ENCODE measurements around the gene UPK3B.
"Not testable (repeated sequence)": the region's sequence is repeated elsewhere in the genome, so short reads cannot be mapped to it uniquely, and the experiment has no call there.

The UPK3B gene

DNA sequence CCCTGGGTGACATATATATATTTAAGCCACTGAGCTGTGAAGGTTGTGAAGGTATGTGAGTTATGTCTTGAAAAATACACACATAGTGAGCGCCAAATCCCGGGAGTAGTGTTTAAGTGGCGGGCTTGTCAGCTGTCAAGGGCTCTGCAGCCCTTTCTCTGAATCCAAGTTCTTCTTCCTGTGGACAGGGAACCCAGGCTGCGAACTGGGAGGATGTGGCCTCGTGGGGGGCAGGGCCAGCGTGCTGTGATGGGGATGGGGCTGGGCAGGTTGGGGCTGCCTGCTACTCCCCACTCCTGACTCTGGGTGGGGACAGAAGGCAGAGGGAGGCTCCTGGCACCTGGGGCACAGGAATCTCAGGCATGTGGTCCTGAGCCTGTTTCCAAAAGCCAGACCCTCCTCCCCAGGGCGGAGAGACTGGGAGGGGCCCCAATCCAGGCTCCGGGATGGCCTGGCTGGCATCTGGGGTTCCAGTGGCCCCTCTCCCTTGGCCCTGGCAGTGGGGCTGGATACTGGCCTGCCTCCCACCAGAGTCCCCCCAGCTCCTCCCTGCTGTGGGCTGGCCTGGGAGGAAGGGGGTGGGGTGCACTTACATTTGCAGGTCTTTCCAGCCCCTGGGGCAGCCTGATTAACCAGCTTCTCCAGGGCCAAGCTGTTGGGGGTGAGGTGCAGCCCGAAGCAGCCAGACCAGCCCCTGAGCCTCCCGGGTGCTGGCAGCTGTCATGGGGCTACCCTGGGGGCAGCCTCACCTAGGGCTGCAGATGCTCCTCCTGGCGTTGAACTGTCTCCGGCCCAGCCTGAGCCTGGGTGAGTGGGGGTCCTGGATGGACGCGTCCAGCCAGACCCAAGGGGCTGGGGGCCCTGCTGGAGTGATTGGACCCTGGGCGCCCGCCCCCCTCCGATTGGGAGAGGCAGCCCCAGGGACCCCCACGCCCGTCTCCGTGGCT, at the start of gene UPK3B:
TSS of gene UPK3B (plus strand) at position 622 of the 947 bp plus-strand sequence. CDS start at position 723, 101 bp downstream.
- no peak for DNase-seq

DNA sequence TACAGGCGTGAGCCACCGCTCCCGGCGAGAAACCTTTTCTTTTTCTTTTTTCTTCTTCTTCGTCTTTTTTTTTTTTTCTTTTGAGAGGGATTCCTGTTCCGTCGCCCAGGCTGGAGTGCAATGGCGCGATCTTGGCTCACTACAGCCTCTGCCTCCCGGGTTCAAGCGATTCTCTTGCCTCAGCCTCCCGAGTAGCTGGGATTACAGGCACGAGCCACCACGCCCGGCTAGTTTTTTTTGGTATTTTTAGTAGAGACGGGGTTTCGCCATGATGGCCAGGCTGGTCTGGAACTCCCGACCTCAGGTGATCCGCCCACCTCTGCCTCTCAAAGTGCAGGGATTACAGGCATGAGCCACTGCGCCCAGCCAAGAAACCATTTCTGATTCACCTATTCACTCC, 49.6 kb upstream of the UPK3B start:
- not testable (repeated sequence) for DNase-seq

DNA sequence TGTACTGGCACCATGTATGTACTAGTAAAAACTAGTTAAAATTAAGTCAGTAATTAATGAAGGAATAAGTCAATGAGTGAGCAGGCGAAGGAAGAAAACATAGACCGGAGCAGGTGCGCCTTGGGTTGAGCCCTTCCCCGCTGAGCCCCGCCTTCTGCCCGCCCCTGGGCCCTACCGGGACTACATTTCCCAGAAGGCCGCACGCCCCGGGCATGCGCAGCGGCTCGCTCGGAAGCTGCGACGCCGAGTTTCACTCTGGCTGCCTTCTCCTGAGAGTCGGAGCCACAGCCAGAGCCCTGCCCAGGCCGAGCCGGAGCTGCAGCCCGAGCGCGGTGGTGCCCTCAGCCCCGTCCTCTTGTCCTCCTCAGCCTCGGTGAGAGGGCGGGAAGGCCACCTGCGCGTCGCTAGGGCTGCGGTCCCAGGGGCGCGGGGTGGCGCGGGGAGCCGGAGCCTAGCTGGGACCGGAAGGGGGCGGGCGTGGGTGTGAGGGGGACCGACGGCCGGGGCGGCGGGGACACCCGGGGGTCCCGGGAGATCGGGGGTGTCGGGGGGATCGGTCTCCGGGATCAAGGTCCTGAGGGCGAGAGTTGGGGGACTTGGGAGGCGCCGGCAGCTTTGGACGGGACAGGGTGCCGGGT, 48.8 kb upstream of the UPK3B start, which contains the start of gene DTX2:
TSS of gene DTX2 (plus strand) at position 246 of the 638 bp plus-strand sequence. CDS start 18,801 bp downstream, outside the sequence.
- not testable (repeated sequence) for DNase-seq

DNA sequence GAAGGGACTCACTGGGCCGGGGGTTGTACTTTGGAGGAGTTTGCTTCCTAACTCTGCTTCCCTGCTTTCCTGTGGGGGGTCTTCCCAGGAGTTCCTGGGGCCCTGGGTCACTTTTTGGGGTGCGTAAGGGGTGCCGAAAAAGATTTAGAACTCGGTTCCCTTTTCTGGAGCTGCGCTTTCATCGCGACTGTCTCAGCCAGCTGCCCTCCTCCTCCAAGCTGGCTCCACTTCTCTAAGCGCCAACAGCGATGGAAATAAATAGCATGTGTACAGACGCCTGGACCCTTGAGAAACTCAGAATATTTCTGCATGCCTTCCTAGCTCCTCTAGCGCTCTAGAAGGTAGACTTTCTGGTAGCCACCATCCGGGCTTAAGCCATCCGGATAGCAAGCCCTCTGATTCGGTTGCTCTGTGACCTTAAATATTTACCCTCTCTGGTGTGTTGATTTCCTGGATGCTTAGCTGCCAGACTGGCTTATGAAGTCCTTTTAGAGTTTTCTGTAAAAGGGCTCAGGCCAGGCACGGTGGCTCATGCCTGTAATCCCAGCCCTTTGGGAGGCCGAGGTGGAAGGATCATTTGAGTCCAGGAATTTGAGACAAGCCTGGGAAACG, 48.0 kb upstream of the UPK3B start:
- not testable (repeated sequence) for DNase-seq

DNA sequence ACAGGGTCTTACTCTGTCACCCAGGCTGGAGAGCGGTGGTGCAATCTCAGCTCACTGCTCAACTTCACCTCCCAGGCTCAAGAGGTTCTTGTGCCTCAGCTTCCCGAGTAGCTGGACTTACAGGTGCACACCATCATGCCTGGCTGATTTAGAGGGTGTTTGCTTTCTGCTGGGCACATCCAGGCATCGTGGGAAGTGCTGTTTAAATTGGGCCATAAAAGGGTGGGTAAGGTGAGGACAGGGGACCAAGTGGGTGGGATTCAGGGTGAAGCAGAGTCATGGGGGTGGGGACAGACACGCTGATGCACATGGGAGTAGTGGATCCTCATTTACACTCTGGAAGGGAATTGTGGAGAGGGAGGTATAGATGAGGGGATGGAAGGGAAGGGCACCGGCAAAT, 45.4 kb upstream of the UPK3B start:
- DNase-seq, result not testable (repeated sequence)

DNA sequence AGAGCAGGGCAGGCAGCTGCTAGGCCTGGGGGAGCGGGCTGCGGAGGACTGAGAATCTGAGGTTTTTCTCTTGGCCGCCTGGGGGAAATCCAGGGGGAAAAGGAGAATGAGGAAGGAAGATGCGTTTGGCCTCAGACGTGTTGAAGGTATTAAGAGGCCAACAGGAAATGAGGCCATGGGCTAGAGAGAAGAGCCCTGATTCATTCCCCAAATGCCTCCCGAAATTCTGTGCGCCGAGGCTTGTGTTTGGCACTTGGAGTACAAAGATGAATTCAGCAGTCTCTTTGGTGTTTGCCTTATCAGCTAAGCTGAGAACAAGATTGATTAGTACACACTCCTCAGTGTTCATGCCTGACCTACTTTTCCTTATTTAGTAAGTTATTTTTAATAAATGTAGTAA, 44.4 kb upstream of the UPK3B start:
- DNase-seq, result not testable (repeated sequence)

DNA sequence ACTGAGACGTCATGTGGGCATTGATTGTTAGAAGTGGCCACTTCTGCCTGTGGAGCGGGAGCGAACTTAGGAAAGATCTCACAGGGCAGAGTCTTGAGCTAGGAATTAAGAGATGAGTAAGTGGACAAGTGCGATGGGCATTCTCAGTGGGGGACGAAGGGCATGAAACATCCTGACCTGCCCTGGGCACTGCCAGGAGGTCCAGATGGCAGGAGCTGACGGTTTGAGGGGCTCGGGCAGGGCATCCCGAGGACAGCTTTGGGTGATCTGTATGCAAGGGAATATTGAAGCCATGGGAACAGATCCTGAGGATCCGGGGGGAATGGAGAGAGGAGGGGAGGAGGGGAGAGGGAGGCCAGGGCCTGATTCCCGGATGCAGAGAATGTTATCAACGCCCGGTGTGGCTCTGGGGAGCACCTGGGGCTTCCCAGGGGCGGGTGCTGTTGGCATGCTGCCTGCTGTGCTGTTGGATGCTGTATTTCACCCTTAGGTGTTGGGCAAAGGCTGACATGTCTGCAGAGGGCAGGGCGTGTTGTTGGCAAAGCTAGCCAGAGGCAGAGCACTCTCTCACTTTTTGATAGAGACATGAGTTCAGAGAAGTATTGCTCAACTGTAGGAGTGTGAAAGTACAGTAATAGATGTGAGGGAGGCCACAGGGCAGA, 42.5 kb upstream of the UPK3B start:
- not testable (repeated sequence) for DNase-seq

DNA sequence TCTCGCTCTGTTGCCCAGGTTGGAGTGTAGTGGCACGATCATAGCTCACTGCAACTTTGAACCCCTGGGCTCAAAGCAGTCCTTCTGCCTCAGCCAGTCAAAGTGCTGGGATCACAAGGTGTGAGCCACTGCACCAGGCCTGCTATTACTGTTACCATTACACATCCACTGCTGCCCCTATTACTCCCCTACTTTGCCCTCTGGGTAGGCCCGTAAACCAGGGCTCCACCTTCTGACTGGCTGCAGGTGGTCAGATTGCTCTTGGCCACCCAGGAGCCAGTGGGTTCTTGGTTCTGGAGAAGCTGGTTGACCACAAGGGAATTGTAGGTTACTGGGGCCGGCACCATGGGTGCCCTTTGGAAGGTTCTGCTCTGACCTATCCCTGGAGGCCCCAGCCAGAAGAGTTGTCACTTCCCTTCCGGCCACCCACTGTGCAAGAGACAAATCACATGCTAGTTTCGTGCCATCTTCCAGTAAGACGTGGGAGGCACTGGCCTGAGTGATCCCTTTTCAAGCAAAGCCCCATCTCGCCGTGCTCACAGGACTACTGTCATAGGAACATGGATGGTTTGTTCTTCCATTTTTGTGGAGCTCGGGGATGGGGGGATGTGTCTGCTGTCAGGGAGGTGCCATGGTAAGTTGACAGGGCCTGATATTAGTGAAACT, 38.7 kb upstream of the UPK3B start:
- not testable (repeated sequence) for DNase-seq

DNA sequence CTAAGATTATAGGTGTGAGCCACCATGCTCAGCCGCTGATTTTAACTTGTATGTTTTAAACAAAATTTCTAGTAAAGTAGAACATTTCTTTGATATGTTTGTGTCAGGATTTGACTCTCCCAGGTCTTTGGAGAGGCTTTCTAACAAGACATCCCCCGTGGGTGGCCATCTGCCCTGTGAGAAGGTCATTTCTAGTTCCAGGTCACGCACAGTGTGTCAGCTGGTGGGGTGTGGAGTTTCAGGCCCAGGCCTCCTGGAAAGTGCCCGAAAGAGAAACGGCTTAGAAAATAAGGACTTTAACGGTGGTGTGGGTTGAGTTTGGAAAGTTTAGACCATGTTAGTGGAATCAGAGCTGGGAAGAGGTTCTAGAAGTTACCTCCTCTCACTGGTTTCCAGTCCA, 37.3 kb upstream of the UPK3B start:
- not testable (repeated sequence) for DNase-seq

DNA sequence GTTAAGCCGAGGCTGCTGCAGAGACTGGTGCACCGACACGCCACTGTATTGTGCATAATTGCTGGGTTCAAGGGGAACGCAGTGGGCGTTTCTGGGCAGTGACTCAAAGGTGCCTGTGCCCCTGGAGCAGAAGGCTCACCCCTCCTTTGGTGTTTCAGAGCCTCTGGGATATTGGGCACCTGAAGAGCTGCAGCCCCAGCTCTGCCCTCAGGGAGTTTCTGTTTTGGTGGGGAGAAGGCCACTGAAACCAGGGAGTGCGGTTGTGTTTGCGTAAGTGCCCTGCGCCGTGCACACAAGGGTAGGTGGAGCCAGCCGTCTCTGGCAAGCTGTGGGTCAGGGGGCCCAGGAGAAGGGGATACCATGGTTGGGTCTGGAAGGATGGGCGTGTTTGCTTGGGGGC, 34.1 kb upstream of the UPK3B start:
- DNase-seq, result not testable (repeated sequence)

DNA sequence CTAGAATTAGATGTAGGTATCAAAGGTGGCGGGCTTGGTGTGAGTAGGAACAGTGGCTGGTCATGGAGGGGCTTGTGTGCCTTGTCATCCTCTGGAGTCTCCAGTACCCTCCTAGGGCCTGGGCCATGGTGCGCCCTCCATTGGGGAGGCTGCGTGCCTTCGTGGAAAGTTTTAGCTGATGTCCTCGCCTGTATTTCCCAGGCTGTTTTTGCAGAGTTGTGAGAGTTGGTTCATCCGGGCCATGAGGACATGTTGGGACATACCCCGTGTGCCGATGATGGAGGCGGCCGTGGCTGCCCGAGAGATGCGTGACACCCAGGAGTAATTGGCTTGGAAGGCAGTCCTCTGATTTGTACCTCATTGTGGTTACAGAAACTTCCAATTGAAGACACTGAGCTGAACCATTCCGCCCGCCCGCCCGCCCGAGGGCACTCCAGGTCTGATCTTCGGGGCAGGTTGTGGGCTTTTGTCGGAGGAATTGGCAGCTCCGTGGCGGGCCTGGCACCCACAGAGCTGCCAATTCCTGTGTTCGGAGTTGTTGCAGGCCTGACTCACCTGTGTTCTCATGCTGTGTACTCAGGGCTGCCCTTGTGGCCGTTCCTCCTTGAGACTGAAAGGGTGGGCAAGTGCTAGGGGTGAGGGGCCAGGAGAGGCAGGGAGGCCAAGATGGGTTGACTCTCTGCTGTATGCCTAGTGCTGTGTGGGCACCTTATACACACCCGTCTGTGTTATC, 33.4 kb upstream of the UPK3B start:
- not testable (repeated sequence) for DNase-seq

DNA sequence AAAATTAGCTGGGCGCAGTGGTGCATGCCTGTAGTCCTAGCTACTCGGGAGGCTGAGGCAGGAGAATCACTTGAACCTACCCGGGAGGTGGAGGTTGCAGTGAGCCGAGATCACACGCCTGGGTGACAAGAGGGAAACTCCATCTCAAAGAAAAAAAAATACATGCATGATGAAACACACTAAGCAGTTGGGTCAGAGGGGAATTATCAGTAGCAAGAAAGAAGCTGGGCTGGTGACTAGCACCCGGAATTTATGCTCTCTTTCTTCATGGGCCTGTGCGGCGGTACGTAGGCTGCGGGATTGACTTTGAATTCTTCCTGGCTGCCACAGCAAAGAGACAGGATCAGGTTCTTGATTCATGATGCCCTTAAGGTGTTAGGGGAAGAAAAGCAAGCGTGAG, 30.7 kb upstream of the UPK3B start:
- DNase-seq, result not testable (repeated sequence)

DNA sequence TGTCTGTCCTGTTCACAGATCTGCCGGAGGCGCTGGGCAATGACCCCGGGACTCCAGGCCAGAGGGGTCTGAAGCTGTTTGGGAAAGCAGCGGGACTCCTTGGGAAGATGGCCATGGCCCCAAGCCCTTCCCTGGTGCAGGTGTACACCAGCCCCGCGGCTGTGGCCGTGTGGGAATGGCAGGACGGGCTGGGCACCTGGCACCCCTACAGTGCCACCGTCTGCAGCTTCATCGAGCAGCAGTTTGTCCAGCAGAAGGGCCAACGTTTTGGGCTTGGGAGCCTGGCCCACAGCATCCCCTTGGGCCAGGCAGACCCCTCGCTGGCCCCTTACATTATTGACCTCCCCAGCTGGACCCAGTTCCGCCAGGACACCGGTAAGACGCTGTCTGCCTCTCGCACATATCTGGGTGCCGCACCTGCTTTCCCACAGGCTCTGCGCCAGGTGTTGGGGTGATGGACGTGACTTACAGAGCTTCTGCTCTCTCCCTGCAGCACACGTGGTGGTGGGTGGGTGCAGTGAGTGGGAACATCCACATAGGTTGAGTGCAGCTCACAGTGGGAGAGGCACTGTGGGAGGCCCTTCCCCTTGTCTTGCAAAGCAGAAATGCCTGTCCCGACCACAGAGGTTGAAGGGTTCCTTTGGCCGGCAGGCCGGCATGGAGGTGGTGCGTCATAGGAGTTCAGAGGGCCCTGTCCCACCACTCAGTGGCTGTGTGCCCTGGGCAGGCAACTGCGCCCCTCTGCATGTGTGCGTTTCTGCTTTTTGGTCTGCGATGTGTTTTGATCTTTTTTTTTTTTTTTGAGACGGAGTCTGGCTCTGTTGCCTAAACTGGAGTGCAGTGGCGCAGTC, 29.7 kb upstream of the UPK3B start:
- not testable (repeated sequence) for DNase-seq

DNA sequence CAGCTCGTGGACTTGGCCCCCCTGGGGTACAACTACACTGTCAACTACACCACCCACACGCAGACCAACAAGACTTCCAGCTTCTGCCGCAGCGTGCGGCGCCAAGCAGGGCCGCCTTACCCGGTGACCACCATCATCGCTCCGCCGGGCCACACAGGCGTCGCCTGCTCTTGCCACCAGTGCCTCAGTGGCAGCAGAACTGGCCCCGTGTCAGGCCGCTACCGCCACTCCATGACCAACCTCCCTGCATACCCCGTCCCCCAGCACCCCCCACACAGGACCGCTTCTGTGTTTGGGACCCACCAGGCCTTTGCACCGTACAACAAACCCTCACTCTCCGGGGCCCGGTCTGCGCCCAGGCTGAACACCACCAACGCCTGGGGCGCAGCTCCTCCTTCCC, 27.7 kb upstream of the UPK3B start:
- not testable (repeated sequence) for DNase-seq

DNA sequence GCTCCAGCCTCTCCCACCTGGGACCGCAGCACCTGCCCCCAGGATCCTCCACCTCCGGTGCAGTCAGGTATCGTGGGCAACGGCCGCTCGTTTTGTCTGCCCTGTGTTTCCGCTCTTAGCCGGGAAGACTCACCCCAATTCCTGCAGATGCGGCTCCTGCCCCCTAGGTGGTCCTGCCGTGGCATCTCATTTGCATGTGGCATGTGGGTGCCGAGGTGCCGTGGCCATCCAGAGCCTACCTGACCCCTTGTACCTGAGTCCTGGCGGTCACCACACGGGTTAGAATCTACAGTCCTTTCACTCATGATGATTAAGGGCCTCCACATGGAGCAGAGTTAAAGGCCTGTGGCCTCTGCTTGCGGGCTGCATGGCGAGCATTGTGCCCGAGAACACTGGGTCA, 27.3 kb upstream of the UPK3B start:
- not testable (repeated sequence) for DNase-seq

DNA sequence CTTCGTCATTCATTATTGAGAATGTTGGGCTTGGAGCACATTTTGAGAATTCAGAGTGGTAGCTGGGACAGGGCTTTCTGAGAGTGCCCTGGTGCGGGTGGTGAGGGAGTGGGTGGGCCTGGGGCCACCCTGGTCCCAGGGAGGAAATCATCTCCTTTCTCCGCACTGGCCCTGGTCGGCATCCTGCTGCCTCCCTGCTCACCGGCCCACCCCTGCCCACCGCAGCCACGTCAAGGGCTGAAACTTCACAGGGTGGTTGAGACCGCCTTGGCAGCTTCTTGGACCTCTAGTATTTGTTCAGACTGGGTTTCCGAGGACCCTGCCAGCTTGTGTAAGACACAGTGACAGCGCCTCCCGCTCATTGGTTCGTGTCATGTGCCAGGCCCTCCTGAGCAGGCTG, 25.9 kb upstream of the UPK3B start:
- not testable (repeated sequence) for DNase-seq

DNA sequence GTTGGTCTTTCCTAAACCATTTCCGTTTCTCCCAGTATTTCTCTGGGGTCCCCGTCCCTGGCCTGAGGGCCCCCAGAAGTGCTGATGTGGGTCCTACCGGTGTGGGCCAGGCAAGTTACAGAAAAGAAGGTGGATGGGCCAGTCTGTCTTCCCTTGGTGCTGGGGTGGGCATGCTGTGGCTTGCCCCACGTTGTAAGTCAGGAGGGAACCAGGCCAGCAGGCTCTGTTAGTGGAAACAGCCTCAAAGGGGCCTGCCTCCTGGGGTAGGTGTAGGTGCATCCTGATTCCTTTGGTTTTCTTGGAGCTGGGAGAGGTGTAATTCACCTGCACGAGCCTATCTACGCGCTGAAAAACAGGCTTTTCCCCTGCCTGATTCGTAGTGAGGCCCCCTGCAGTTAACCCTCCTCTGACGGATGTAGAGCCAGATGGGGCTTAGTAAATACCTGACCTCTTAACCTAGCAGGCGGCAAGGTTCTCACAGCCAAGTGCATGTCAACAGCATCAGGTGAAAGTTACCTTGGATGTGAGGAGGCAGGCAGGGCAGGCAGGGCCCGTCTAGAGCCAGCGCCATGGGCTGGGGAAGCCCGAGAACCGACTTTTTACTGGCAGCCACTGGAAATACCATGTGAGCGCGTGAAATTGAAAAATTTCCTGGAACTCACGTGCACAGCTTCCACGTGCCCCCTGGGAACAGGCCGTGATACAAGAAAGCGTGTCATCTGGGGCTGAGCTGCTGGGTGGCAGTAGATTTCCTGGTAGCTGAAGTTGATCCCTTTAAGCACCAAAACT, 24.3 kb upstream of the UPK3B start:
- DNase-seq, result not testable (repeated sequence)

DNA sequence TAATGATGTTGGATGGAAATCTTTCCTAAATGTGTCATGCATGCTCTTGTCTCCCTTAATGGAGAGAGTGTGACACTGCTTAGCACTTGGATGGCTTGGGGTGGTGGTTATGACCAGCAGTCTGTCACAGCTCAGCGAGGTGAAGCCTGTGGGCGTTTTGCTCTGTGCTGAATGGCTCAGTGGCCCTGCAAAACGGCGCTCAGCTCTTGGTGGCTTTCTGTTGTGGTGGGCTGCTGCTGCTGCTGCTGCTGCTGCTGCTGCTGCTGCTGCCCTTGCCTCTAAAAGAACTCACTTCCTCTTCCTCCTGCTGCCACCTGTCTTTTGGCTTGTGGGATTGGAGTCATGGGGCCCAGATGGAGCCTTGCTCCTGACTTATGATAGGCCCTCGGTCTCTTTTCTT, 23.7 kb upstream of the UPK3B start:
- DNase-seq, result not testable (repeated sequence)

DNA sequence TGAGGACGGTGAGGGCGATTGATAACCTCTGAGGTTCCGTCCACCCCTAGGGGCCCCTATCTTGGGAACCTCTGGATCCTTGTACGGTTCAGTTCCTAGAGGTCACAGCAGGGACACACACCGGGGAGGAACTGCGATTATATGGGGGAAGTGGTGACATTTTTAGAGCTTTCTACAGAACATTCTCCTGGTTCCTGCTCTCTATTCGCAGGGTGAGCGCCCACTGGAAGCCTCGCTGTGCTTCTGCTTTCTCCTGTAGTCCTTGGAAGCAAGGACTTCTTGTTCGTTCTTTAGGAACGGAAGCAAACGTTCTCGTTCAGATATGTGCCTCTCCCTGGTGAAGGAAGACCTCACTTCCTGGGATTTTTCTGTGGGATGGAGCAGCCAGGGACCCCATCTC, 22.4 kb upstream of the UPK3B start:
- not testable (repeated sequence) for DNase-seq

DNA sequence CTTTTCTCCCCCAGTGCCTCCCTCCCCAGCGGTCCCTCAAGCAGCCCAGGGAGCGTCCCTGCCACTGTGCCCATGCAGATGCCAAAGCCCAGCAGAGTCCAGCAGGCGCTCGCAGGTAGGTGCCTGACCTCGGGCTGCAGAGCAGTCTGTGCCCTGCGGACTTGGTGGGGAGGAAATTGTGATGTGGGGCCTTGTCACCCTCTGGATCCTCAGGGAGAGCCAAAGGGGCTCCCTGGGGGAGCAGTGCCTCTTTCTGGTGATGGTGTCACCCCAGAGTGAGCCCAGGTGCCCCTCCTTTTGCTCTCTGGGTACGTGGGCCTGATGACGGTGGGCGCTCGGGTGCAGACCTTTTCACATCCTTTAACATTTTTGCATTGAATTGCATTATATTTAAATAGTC, 18.2 kb upstream of the UPK3B start:
- DNase-seq, result not testable (repeated sequence)
